GM15510 (cell line): ENCODE results near the gene SPOP.

Experiments used
- POLR2A ChIP-seq: IDR thresholded peaks from 3 replicates; pipeline ENCODE4 v1.6.1; 2011; ENCODE audit warnings: borderline replicate concordance; ENCODE audit not compliant: insufficient read length; ENCODE audit errors: extremely low read depth

SPOP gene

GRCh38 chr17:49570540-49571242 is 107.2 kb downstream of the SPOP start:
- no peak for TF ChIP-seq POLR2A

GRCh38 chr17:49567871-49568694 is 109.8 kb downstream of the SPOP start:
- TF ChIP-seq POLR2A: no peak

- TF ChIP-seq POLR2A: no peak
Observed at GRCh38 chr17:49567104-49567521, 110.8 kb downstream of the SPOP start.

- TF ChIP-seq POLR2A: no peak
Observed at GRCh38 chr17:49566668-49567071, 111.2 kb downstream of the SPOP start.

GRCh38 chr17:49565948-49566491 is 111.9 kb downstream of the SPOP start:
- no peak for TF ChIP-seq POLR2A

GRCh38 chr17:49564638-49565037 is 113.3 kb downstream of the SPOP start:
- no peak for TF ChIP-seq POLR2A

- no peak for TF ChIP-seq POLR2A
Observed at GRCh38 chr17:49557312-49558024, 120.4 kb downstream of the SPOP start.

- no peak for TF ChIP-seq POLR2A
Observed at GRCh38 chr17:49556223-49556943, 121.5 kb downstream of the SPOP start.

GRCh38 chr17:49555495-49556222 is 122.2 kb downstream of the SPOP start:
- TF ChIP-seq POLR2A: no peak

GRCh38 chr17:49554694-49555494 is 123.0 kb downstream of the SPOP start:
- no peak for TF ChIP-seq POLR2A

- no peak for TF ChIP-seq POLR2A
Observed at GRCh38 chr17:49553676-49554335, 124.1 kb downstream of the SPOP start.

- TF ChIP-seq POLR2A: no peak
Observed at GRCh38 chr17:49552070-49552751, 125.7 kb downstream of the SPOP start.
